ENCODE data around the gene SH3RF2.

- TF ChIP-seq CTCF (IDR thresholded peaks at IDR 0.05) (no peak), POLR2A (IDR thresholded peaks at IDR 0.05) (no peak)
Observed at GRCh38 chr5:145975361-145976066, 39.1 kb downstream of the SH3RF2 start.
